Naive thymus-derived CD8-positive, alpha-beta T cell (primary cell): Measurements from ENCODE around the gene HSD11B1. TPM values are rescaled to one million over a fixed set of nuclear protein-coding genes. Genes with fewer than 3 reads are reported as not detected.

Source experiments
- ATAC-seq, 2 donors: fragments of 150-1000 bp; cut with Tn5 transposase in 1 of 2; sonication (Bioruptor Pico), chemical (Tn5 transposase) in 1 of 2; 1 replicate in 1 of 2; 2 replicates in 1 of 2; pipeline ENCODE4 v1.10.0; 2021; ENCODE audit warnings: mild to moderate bottlenecking in 2 of 2, moderate library complexity in 2 of 2
- POLR2A ChIA-PET: fragments of 350-600 bp; sonication (Branson Sonifier 250); formaldehyde crosslinking; loops from one replicate; lab custom pipeline; 2021; ENCODE audit warnings: antibody characterized with exemption; lab: Charles Lee
- DNase-seq, 10 donors: peaks; one replicate each; pipeline versions ENCODE4 v3.0.0 to v3.0.0-alpha.2; 2020 to 2022
- H3K27ac Mint-ChIP-seq, 10 donors: one replicate each; pipeline ENCODE4 v1.8.0; 2020 to 2022; ENCODE audit warnings: mild to moderate bottlenecking in 10 of 10, mixed read lengths in 10 of 10, moderate library complexity in 4 of 10, inconsistent platforms in 1 of 10
- H3K27me3 Mint-ChIP-seq, 5 donors: one replicate each; pipeline ENCODE4 v1.8.0; 2021 to 2022; ENCODE audit warnings: mixed read lengths in 5 of 5
- H3K36me3 Mint-ChIP-seq, 3 donors: one replicate each; pipeline ENCODE4 v1.8.0; 2020 to 2022; ENCODE audit warnings: mixed read lengths in 3 of 3, mild to moderate bottlenecking in 2 of 3, inconsistent platforms in 1 of 3
- H3K4me1 Mint-ChIP-seq, 4 donors: one replicate each; pipeline ENCODE4 v1.8.0; 2021 to 2022; ENCODE audit warnings: mixed read lengths in 4 of 4
- H3K4me3 Mint-ChIP-seq, 10 donors: one replicate each; pipeline ENCODE4 v1.8.0; 2020 to 2022; ENCODE audit warnings: mild to moderate bottlenecking in 10 of 10, mixed read lengths in 10 of 10, moderate library complexity in 6 of 10, inconsistent platforms in 1 of 10
- H3K9me3 Mint-ChIP-seq, 9 donors: one replicate each; pipeline ENCODE4 v1.8.0; 2020 to 2022; ENCODE audit warnings: mixed read lengths in 9 of 9, mild to moderate bottlenecking in 3 of 9, inconsistent platforms in 1 of 9, moderate library complexity in 1 of 9
- polyA plus RNA-seq, 3 donors: library from polyadenylated mRNA; unstranded; fragments of 300-500 nt; fragmentation: Illumina TruSeq; gene quantifications; one replicate each; pipeline ENCODE4 v1.2.3, GENCODE V29; 2021
- total RNA-seq, 8 experiments: library from RNA in 2 of 8; stranded (reverse) in 2 of 8; gene quantifications; one replicate each; pipeline ENCODE4 v1.2.3 and lab custom pipeline; 2021 to 2026

The HSD11B1 gene
- total RNA-seq (not detected), polyA plus RNA-seq (under 1 TPM in 1 of 3 donors, not detected in 2; 0.30 TPM), total RNA-seq (lab: John Stamatoyannopoulos, UW) (0 reads per million in 6 experiments)

DNA sequence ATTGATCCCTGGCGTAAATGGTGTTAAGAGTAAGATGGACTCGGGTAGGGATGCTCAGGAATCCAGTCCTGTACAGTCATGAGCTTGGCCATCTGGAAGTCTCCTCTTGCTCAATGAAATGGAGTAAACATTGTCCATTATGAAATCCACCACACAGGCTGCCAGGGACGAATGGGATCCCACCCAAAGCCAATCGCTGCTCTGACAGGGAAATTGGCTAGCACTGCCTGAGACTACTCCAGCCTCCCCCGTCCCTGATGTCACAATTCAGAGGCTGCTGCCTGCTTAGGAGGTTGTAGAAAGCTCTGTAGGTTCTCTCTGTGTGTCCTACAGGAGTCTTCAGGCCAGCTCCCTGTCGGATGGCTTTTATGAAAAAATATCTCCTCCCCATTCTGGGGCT is at the start of gene HSD11B1:
Gene HSD11B1 (plus strand): TSS at position 263 of the 400 bp plus-strand sequence. CDS start 97 bp downstream, at position 360.
- Mint-ChIP-seq H3K27me3 (peaks cover 0 to 2% (median 0%) of the 10 kb centered on the region in 5 donors), H3K9me3 (no peaks in the 10 kb centered on the region), H3K36me3 (peaks cover 0 to 3% (median 0%) of the 10 kb centered on the region in 3 donors), H3K4me1 (peaks cover 0 to 4% (median 2%) of the 10 kb centered on the region in 4 donors), H3K27ac (peak within 1 kb of the TSS in 2 of 10 donors; percentile 5 to 52), H3K4me3 (no peak within 1 kb of the TSS)
- POLR2A ChIA-PET = no interaction called here
- ATAC-seq = no peak
- no peak for DNase-seq

DNA sequence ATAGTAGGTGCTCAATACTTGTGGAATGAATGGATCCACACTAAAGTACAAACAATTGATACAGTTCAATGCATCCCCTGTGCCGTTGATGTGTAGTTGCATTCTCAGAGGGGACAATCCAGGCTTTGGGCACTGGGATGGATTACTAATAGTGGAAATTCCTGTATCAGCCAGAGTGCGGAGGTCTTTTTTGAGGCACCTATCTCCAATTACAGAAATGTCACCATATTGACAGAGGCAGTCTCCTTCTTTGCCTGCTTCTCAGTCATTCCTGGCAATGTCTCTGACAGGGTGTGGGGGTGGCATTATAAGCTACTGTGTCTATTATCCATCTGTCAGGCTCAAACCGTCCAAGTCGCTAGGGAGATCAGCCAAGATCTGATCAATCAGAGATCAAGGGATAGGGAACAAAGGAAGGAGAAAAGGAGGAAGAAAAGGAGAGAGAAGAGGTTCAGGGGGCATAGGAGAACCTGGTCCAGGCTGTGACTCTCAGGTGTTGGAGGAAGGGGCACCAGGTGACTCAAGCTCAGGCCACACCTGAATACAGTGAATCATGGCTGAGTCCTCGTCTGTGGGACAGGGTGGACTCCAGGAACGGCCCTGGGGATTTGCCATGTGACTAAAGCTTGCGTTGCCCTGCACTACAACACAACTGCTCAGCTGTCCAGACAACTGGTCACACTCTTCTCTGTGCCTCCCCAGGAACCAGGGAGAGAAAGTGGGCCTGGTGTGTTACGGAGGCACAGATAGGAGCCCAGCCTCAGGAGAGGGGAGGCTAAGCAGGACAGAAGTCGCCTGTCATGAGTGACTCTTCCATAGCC is 49.0 kb upstream of the HSD11B1 start:
- Mint-ChIP-seq H3K9me3 (no peaks in the 10 kb centered on the region), H3K36me3 (no peaks in the 10 kb centered on the region), H3K27ac (peak overlapping the region in 2 of 10 donors; percentile 9 to 26), H3K4me1 (peaks cover 5 to 17% (median 13%) of the 10 kb centered on the region in 4 donors), H3K27me3 (peaks cover 0 to 7% (median 0%) of the 10 kb centered on the region in 5 donors), H3K4me3 (no peak overlapping the region)
- DNase-seq (no peak), ATAC-seq (no peak)
- POLR2A ChIA-PET = no interaction called here

DNA sequence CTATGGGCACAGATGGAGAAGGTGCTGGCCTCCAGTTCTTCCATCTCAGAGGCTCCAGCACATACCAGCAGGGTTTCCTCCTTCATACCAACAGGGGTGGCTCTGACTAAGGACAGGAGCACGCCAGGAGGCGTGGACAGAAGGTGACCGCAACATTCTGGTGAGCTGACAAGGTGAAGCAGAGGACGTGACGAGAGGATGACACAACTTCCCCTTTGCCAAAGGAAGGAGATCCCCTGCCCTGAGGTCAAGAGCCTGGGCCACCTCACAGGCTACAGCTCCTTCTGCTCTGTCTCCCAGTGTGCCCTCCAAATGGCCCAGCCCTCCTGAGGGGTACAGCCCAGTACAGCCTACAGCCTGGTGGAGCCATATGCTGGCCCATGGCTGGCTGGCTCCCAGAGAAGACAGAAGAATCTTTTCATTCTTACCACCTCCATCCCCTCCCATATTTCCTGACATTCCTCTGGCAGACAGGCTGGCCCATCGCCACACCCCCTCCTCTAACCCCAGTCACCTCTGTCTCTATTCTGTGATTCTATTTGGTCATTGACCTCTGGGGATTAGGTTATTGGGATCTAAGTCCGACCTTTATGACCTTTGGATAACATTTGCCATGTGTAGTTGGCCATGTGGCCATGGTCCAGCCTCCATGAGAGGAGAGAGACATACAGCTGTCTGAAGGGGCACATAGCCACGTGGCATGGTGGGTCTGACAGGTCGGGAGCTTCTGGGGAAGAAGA is 47.3 kb upstream of the HSD11B1 start:
- no peaks in the 10 kb centered on the region for H3K9me3 Mint-ChIP-seq
- peaks cover 5 to 15% (median 10%) of the 10 kb centered on the region in 4 donors for H3K4me1 Mint-ChIP-seq
- peaks cover 0 to 7% (median 0%) of the 10 kb centered on the region in 5 donors for H3K27me3 Mint-ChIP-seq
- POLR2A ChIA-PET = no interaction called here
- no peaks in the 10 kb centered on the region for H3K36me3 Mint-ChIP-seq
- H3K27ac Mint-ChIP-seq = peak overlapping the region in 1 of 10 donors; percentile 30
- H3K4me3 Mint-ChIP-seq = no peak overlapping the region
- ATAC-seq (no peak), DNase-seq (no peak)

DNA sequence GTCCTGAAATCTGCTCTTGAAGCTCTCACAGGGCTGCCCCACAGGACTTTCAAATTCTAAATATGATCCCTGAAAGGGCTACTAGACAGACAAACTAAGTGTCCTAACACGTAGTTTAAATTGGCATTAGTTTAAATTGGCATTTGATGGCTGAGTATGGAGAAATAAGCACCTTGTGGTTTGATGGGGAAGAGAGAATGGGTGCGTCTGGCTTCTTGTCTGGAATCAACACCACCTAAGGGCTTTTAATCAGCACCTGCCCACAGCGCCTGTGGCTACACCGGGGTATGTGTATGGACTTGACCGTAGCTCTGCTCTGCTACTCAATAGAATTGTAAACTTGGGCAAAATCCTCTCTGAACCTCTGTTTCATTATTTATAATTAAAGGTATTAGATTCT is 46.7 kb upstream of the HSD11B1 start:
- ATAC-seq (no peak), DNase-seq (no peak)
- H3K27ac Mint-ChIP-seq = no peak overlapping the region
- POLR2A ChIA-PET = no interaction called here
- no peaks in the 10 kb centered on the region for H3K9me3 Mint-ChIP-seq
- H3K4me3 Mint-ChIP-seq = no peak overlapping the region
- H3K36me3 Mint-ChIP-seq = peaks cover 0 to under 1% (median 0%) of the 10 kb centered on the region in 3 donors
- H3K4me1 Mint-ChIP-seq = peaks cover 5 to 9% (median 7%) of the 10 kb centered on the region in 4 donors
- H3K27me3 Mint-ChIP-seq = peaks cover 0 to 7% (median 0%) of the 10 kb centered on the region in 5 donors

DNA sequence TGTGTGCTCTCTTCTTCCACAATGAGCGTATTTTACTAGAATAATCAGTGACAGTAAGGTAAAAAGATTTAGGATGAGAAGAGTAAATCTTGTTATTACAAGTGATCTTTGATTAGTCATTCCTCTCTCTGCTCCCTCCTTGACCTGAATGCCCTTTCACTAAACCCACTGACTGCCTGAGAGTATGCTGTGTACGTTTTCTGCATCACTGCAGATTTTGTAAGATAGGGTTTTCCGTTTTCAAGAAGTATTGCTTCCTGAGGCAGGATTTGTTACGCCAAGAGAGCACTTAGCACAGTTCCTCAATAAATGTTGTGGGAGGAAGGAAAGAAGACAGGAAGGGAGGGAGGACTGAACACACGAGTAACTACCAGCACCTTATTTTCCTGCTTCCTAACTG is 44.7 kb upstream of the HSD11B1 start:
- POLR2A ChIA-PET = no interaction called here
- Mint-ChIP-seq H3K4me3 (no peak overlapping the region), H3K36me3 (peaks cover 0 to 3% (median 0%) of the 10 kb centered on the region in 3 donors), H3K9me3 (no peaks in the 10 kb centered on the region), H3K4me1 (peaks cover 4 to 9% (median 6%) of the 10 kb centered on the region in 4 donors), H3K27me3 (peaks cover 0 to 7% (median 0%) of the 10 kb centered on the region in 5 donors), H3K27ac (no peak overlapping the region)
- no peak for DNase-seq
- no peak for ATAC-seq

DNA sequence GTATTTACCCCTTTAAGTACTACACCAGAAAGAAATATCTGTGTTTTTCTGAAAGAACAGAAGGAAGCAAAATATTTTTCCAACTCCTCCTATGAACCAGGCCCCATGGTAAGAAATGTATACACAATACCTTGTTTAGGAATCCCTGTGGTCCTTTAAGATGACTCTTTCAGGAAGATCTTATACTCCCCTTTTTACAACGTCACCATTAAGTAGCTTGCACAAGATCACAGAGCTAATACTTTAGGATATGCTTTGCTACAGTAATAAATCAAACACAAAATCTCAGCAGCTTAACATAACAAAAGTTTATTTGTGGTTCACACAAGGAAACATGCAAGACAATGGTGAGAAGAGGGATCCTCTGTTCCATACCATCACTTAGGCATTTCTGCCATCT is 43.6 kb upstream of the HSD11B1 start:
- H3K27me3 Mint-ChIP-seq = peaks cover 0 to 7% (median 0%) of the 10 kb centered on the region in 5 donors
- H3K9me3 Mint-ChIP-seq = no peaks in the 10 kb centered on the region
- H3K27ac Mint-ChIP-seq = no peak overlapping the region
- POLR2A ChIA-PET = interaction anchor here (0.7 kb wide), 1 partner anchor 23 kb away, joined by 5 read pairs; no protein-coding TSS in a partner anchor
- peaks cover 0 to 3% (median 0%) of the 10 kb centered on the region in 3 donors for H3K36me3 Mint-ChIP-seq
- H3K4me3 Mint-ChIP-seq = no peak overlapping the region
- peaks cover 4 to 9% (median 6%) of the 10 kb centered on the region in 4 donors for H3K4me1 Mint-ChIP-seq
- DNase-seq = no peak
- no peak for ATAC-seq

DNA sequence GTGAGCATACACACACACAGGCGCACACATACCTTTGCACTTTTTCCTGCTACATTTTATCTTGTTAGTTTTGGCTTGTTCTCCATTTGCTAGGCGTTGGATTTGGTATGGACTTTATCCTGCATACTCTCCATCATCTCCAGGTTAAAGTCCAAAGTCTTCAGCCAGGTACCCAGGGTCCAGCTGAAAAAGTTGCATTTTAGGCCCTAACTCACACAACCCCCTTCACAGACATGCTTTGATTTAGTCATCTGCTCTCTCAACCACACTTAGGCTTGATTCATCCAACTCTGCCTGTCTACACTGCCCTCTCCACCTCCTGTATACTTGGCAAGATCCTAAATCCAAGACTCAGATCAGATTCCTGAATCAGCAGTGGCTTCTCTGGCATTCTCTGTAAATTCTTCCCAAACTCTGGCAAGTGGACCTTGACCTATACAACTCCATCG is 41.7 kb upstream of the HSD11B1 start:
- H3K27me3 Mint-ChIP-seq = peaks cover 0 to 7% (median 0%) of the 10 kb centered on the region in 5 donors
- no peaks in the 10 kb centered on the region for H3K9me3 Mint-ChIP-seq
- no peak for ATAC-seq
- H3K4me1 Mint-ChIP-seq = peaks cover 4 to 8% (median 6%) of the 10 kb centered on the region in 4 donors
- H3K4me3 Mint-ChIP-seq = no peak overlapping the region
- POLR2A ChIA-PET = no interaction called here
- no peak for DNase-seq
- peaks cover 0 to 3% (median 0%) of the 10 kb centered on the region in 3 donors for H3K36me3 Mint-ChIP-seq
- no peak overlapping the region for H3K27ac Mint-ChIP-seq

DNA sequence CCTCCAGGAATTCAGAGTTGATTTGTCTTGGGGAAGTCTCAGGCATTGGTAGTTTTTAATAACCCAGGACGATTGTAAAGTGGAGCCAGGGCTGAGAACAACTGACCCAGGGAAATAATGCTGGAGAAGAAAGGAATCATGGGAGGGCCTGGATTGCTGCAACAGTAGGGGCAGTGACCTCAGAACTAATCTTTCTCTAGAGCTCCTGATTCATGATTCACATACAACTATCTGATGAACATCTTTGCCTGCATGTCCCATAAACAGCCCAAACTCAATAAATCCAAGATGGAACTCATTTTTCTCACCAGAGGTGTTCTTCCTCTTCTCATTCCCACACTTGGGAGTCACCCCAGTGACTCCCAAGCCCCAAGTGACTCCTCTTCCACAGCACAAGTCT is 37.5 kb upstream of the HSD11B1 start:
- peaks cover 0 to 9% (median 0%) of the 10 kb centered on the region in 9 donors for H3K9me3 Mint-ChIP-seq
- peaks cover 0 to 5% (median 2%) of the 10 kb centered on the region in 4 donors for H3K4me1 Mint-ChIP-seq
- no peak overlapping the region for H3K4me3 Mint-ChIP-seq
- POLR2A ChIA-PET = no interaction called here
- no peak overlapping the region for H3K27ac Mint-ChIP-seq
- ATAC-seq (no peak), DNase-seq (no peak)
- H3K27me3 Mint-ChIP-seq = peaks cover 0 to 20% (median 4%) of the 10 kb centered on the region in 5 donors
- H3K36me3 Mint-ChIP-seq = peaks cover 0 to 3% (median 0%) of the 10 kb centered on the region in 3 donors

DNA sequence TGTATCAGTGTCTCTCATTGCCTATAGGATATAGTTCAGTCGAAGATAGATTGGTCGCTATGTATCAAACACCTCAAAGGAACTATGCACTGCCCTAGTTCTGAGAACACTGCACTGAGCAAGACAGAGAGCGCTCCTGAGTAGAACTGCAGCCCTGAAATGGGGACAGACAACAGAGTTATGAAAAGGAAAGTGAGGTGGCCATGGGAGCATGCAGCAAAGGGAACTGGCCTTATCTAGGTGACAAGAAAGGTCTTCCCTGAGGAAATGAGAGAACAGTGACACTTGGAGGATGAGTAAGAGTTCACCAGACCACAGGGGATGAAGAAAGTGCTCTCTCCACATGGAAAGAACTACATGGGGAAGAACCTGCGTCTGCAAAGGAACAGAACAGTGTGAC is 36.9 kb upstream of the HSD11B1 start:
- H3K4me1 Mint-ChIP-seq = peaks cover under 1 to 6% (median 3%) of the 10 kb centered on the region in 4 donors
- peaks cover 0 to 9% (median 0%) of the 10 kb centered on the region in 9 donors for H3K9me3 Mint-ChIP-seq
- no peak for ATAC-seq
- no peak for DNase-seq
- POLR2A ChIA-PET = no interaction called here
- no peak overlapping the region for H3K27ac Mint-ChIP-seq
- no peak overlapping the region for H3K4me3 Mint-ChIP-seq
- peaks cover under 1 to 22% (median 4%) of the 10 kb centered on the region in 5 donors for H3K27me3 Mint-ChIP-seq
- H3K36me3 Mint-ChIP-seq = peaks cover 0 to 3% (median 0%) of the 10 kb centered on the region in 3 donors

DNA sequence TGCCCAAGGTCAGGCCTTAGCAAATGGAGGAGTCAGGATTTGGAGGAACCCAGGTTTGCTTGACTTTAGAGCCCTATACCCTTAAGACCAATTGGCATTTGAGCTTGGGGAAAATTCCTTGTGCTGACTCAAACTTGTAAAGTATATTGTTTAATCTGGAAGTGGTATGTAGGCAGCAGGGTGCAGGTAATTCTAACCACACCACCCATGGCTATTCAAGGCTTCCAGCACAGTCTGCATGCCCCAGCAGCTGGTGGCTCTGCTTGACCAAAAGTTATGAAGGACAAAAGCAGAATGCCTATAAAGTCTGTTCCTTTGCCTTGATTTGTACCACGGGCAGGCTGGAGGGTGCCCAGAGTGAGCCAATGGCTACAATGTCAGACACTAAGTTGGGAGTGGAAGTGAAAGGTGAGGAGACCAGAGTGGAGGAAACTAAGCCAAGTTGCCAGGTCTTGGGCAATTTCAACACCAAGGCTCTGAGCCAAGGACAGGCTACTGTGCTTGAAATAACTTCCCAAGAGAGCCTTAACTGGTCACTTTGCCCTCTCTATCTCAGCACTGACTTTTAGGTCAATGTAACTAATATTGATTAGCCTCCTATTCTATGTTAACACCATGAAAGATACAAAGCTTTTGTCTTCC is 34.1 kb upstream of the HSD11B1 start:
- Mint-ChIP-seq H3K36me3 (no peaks in the 10 kb centered on the region), H3K4me1 (peaks cover 19 to 31% (median 25%) of the 10 kb centered on the region in 4 donors), H3K27me3 (peaks cover 12 to 39% (median 28%) of the 10 kb centered on the region in 5 donors), H3K4me3 (no peak overlapping the region), H3K9me3 (peaks cover 0 to 9% (median 0%) of the 10 kb centered on the region in 9 donors), H3K27ac (no peak overlapping the region)
- no peak for ATAC-seq
- POLR2A ChIA-PET = no interaction called here
- no peak for DNase-seq

DNA sequence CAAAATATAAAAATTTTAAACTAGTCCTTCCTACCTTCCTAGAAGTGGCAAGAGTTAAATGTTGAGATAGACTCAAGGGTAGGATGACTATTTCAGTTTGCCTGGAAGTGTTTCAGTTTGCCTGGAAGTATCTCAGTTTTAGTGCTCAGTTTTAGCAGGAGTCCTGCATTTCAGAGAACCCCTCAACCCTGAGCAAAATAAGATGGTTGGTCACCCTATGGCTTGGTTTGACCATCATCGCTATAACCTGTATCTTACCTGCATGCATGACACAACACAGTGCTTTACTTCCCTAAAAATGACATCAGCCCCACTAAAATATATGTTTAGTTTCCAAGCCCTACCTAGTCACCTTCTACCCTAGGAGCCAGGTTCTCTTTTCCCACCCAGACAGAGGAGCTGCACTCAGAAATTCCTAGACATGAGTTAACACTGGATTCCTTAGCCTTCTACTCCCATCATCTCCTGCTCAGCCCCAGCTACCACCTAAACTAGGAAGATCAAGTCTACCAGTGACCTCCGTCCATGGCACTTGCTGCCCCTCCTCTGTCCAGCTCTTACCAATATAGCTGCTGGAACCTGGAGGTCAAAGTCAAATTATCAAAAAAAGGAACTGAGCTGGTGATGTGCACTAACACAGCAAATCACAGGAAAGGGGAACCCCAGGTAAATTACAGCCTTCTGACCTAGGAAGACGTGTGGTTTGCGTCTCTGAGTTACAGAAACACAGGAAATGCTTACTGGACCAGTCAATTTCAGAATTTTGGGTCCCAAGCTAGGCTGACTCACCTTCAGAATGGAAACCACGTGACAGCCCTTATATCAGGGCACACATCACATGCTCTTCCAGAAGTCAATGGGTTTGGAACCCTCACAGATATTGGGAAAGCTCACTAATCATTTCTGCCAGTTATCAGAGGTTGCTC is 31.7 kb upstream of the HSD11B1 start:
- DNase-seq (no peak), ATAC-seq (peak in 1 of 2 donors; percentile 41)
- H3K4me3 Mint-ChIP-seq = peak overlapping the region in 2 of 10 donors; percentile 1 to 15
- POLR2A ChIA-PET = no interaction called here
- H3K27me3 Mint-ChIP-seq = peaks cover 28 to 58% (median 52%) of the 10 kb centered on the region in 5 donors
- peak overlapping the region in 4 of 10 donors; percentile 23 to 78 (median 52) for H3K27ac Mint-ChIP-seq
- peaks cover 0 to 9% (median 0%) of the 10 kb centered on the region in 9 donors for H3K9me3 Mint-ChIP-seq
- peaks cover 27 to 42% (median 32%) of the 10 kb centered on the region in 4 donors for H3K4me1 Mint-ChIP-seq
- no peaks in the 10 kb centered on the region for H3K36me3 Mint-ChIP-seq
